ENCODE data around the gene PPP1R37.
"Not testable (repeated sequence)": the region's sequence is repeated elsewhere in the genome, so short reads cannot be mapped to it uniquely, and the experiment has no call there.

Gene PPP1R37

GRCh38 chr19:45118106-45118505 lies 25.1 kb downstream of the PPP1R37 start:
- no peak for DNase-seq

- not testable (repeated sequence) for DNase-seq
Measured at GRCh38 chr19:45118591-45119355, 25.8 kb downstream of the PPP1R37 start.

- DNase-seq = no peak
Measured at GRCh38 chr19:45119582-45119981, 26.6 kb downstream of the PPP1R37 start.

- DNase-seq = no peak
Measured at GRCh38 chr19:45121827-45122345, 28.9 kb downstream of the PPP1R37 start.

- DNase-seq = no peak
Measured at GRCh38 chr19:45122832-45123231, 29.9 kb downstream of the PPP1R37 start.

- DNase-seq = no peak
Measured at GRCh38 chr19:45123440-45123850, 30.5 kb downstream of the PPP1R37 start.

GRCh38 chr19:45124021-45124420 lies 31.0 kb downstream of the PPP1R37 start:
- DNase-seq = no peak

- DNase-seq = no peak
Measured at GRCh38 chr19:45125360-45125759, 32.4 kb downstream of the PPP1R37 start.

GRCh38 chr19:45125975-45126493 lies 33.1 kb downstream of the PPP1R37 start:
- peak; percentile 68 for DNase-seq

- no peak for DNase-seq
Measured at GRCh38 chr19:45126654-45127053, 33.7 kb downstream of the PPP1R37 start.

GRCh38 chr19:45128146-45128545 lies 35.2 kb downstream of the PPP1R37 start:
- no peak for DNase-seq

GRCh38 chr19:45128806-45129205 lies 35.8 kb downstream of the PPP1R37 start:
- DNase-seq = no peak

GRCh38 chr19:45130236-45130635 lies 37.3 kb downstream of the PPP1R37 start:
- DNase-seq = no peak

- DNase-seq = peak; percentile 21
Measured at GRCh38 chr19:45130888-45131615, 38.1 kb downstream of the PPP1R37 start.

GRCh38 chr19:45133661-45134060 lies 40.7 kb downstream of the PPP1R37 start:
- no peak for DNase-seq

GRCh38 chr19:45135176-45135885 lies 42.4 kb downstream of the PPP1R37 start:
- DNase-seq = no peak

GRCh38 chr19:45136507-45137178 lies 43.7 kb downstream of the PPP1R37 start:
- no peak for DNase-seq

- no peak for DNase-seq
Measured at GRCh38 chr19:45137179-45137761, 44.3 kb downstream of the PPP1R37 start.

GRCh38 chr19:45138303-45138751 lies 45.3 kb downstream of the PPP1R37 start:
- DNase-seq = no peak

- DNase-seq = no peak
Measured at GRCh38 chr19:45139286-45140143, 46.5 kb downstream of the PPP1R37 start.

GRCh38 chr19:45140144-45140503 lies 47.1 kb downstream of the PPP1R37 start:
- DNase-seq = no peak
